GM21423 (cell line): ENCODE measurements around the gene LGALS8.
"Not testable (repeated sequence)": the region's sequence is repeated elsewhere in the genome, so short reads cannot be mapped to it uniquely, and the experiment has no call there.

Experiments used
- ATAC-seq: cut with Tn5 transposase; IDR thresholded peaks from one replicate; pipeline ENCODE4 v1.9.1; 2021; ENCODE audit warnings: mild to moderate bottlenecking, moderate library complexity; ENCODE audit not compliant: unreplicated experiment

LGALS8 gene

GRCh38 chr1:236580404-236580803 is 56.6 kb downstream of the LGALS8 start:
- ATAC-seq, result not testable (repeated sequence)

DNA sequence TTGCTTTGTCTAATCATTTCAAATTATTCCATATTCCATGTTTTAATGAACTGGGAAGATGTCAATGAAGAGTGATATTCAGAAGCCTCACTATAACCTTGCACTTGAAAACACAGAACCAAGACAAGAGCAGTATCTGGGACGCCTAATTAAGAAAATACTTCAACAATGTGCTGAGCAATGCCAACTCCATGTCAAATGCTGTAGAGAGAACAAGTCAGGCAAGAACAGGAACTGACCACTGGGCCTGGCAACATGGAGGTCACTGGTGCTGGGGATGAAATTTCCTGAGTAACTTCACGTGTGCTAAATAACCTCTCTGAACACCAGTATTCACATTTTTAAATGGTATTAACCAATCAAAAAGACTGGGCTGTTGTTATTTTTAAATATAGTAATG is 57.7 kb downstream of the LGALS8 start:
- ATAC-seq, result no peak

- no peak for ATAC-seq
These were observed 65.7 kb downstream of the LGALS8 start for GRCh38 chr1:236589531-236589930.

GRCh38 chr1:236590553-236591150 is 66.9 kb downstream of the LGALS8 start:
- no peak for ATAC-seq

- no peak for ATAC-seq
These were observed 78.4 kb downstream of the LGALS8 start for GRCh38 chr1:236602171-236602570.
